Measurements from ENCODE around the gene NBL1.

The NBL1 gene

DNA sequence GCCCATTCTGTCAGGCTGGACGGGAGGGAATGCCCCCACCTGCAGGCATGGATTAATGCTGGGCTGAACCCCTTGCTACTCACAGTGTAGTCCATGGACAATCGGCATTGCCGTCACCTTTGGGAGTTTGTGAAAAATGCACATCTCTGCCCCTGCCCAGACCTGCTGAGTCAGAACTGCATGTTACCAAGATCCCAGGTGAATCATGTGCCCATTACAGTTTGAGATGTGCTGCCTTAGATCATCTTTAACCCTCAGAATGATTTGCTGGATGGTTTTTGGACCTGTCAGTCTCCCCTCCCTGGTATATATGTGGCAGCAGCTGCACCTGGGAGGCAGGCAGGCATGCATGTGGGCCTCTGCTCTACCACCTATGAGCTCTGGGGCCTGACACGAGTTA, 35.6 kb downstream of the NBL1 start:
- Histone ChIP-seq H2BK5ac (ENCODE audit: low read length) (no peak overlapping the region), H3K9ac (ENCODE audit: low read depth, low read length, poor library complexity) (peak overlapping the region; percentile 30), H3K27me3 (ENCODE audit: control insufficient read depth in 3 of 3, insufficient read depth in 3 of 3, low read depth in 1 of 3, low read length in 3 of 3) (peaks cover 0 to 6% (median 0%) of the 10 kb centered on the region in 3 experiments), H3K18ac (ENCODE audit: low read length) (no peak overlapping the region), H3K4me2 (ENCODE audit: insufficient read depth, low read length, poor library complexity, severe bottlenecking) (no peak overlapping the region), H3K36me3 (replicated peaks in 1 of 2; ENCODE audit: control insufficient read depth in 2 of 2, insufficient read depth in 2 of 2, low read length in 2 of 2) (no peaks in the 10 kb centered on the region), H3K14ac (ENCODE audit: low read length) (no peak overlapping the region), H2BK15ac (ENCODE audit: low read length) (no peak overlapping the region), H3K4me3 (ENCODE audit: low read length in 2 of 2) (no peak overlapping the region), H4K91ac (ENCODE audit: low read depth, low read length, poor library complexity) (no peak overlapping the region), H3K27ac (replicated peaks; ENCODE audit: low read length) (no peak overlapping the region), H2AK5ac (ENCODE audit: low read depth, low read length) (no peak overlapping the region), H3K9me3 (replicated peaks in 1 of 2; ENCODE audit: control insufficient read depth in 2 of 2, insufficient read depth in 1 of 2, low read depth in 1 of 2, low read length in 2 of 2) (no peaks in the 10 kb centered on the region), H4K8ac (ENCODE audit: low read depth, low read length) (no peak overlapping the region), H2BK120ac (ENCODE audit: low read depth, low read length) (no peak overlapping the region), H2AFZ (ENCODE audit: low read length) (no peak overlapping the region), H3K23ac (ENCODE audit: low read depth, low read length, poor library complexity) (no peak overlapping the region), H3K4me1 (ENCODE audit: control insufficient read depth in 2 of 2, insufficient read depth in 1 of 2, low read depth in 1 of 2, low read length in 2 of 2) (no peaks in the 10 kb centered on the region), H2BK12ac (ENCODE audit: low read length) (no peak overlapping the region), H3K79me1 (ENCODE audit: low read depth, low read length) (no peaks in the 10 kb centered on the region), H3K4ac (ENCODE audit: low read length) (no peak overlapping the region)
- DNase-seq (ENCODE audit: low spot score): no peak
- no CpG with 5 or more reads among the region's 4 CpGs for WGBS, 2 donors (ENCODE audit: extremely low coverage in 2 of 2, insufficient read length in 2 of 2, insufficient replicate concordance in 1 of 2)

DNA sequence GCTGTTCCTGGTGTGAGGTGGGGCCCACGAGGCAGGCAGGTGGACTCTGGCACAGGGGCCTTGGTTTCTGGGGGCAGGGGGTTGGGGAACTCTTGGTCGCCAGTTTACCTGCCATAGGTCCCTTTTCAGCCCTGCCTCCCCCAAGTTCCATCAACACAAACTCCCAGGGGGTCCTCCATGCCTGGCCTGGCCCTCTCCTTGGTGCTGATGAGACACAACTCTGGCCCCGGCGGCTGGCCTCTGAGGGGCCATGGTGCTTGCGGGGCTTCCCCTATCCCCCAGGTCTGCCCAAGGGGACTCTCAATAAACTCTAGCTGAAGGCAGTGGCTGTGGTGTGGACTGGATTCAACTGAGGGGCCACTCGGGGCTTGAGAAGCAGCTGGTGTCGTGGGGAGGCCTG, 36.5 kb downstream of the NBL1 start:
- Histone ChIP-seq H3K27me3 (ENCODE audit: control insufficient read depth in 3 of 3, insufficient read depth in 3 of 3, low read depth in 1 of 3, low read length in 3 of 3) (peaks cover 0 to 6% (median 0%) of the 10 kb centered on the region in 3 experiments), H2BK12ac (ENCODE audit: low read length) (no peak overlapping the region), H2BK15ac (ENCODE audit: low read length) (no peak overlapping the region), H3K14ac (ENCODE audit: low read length) (no peak overlapping the region), H3K9ac (ENCODE audit: low read depth, low read length, poor library complexity) (no peak overlapping the region), H2BK120ac (ENCODE audit: low read depth, low read length) (no peak overlapping the region), H3K9me3 (replicated peaks in 1 of 2; ENCODE audit: control insufficient read depth in 2 of 2, insufficient read depth in 1 of 2, low read depth in 1 of 2, low read length in 2 of 2) (no peaks in the 10 kb centered on the region), H3K23ac (ENCODE audit: low read depth, low read length, poor library complexity) (no peak overlapping the region), H3K27ac (replicated peaks; ENCODE audit: low read length) (no peak overlapping the region), H2BK5ac (ENCODE audit: low read length) (no peak overlapping the region), H2AK5ac (ENCODE audit: low read depth, low read length) (no peak overlapping the region), H3K4me3 (ENCODE audit: low read length in 2 of 2) (no peak overlapping the region), H4K91ac (ENCODE audit: low read depth, low read length, poor library complexity) (no peak overlapping the region), H3K4me2 (ENCODE audit: insufficient read depth, low read length, poor library complexity, severe bottlenecking) (no peak overlapping the region), H3K79me1 (ENCODE audit: low read depth, low read length) (no peaks in the 10 kb centered on the region), H3K18ac (ENCODE audit: low read length) (no peak overlapping the region), H3K4ac (ENCODE audit: low read length) (no peak overlapping the region), H4K8ac (ENCODE audit: low read depth, low read length) (no peak overlapping the region), H2AFZ (ENCODE audit: low read length) (no peak overlapping the region), H3K4me1 (ENCODE audit: control insufficient read depth in 2 of 2, insufficient read depth in 1 of 2, low read depth in 1 of 2, low read length in 2 of 2) (no peaks in the 10 kb centered on the region), H3K36me3 (replicated peaks in 1 of 2; ENCODE audit: control insufficient read depth in 2 of 2, insufficient read depth in 2 of 2, low read length in 2 of 2) (no peaks in the 10 kb centered on the region)
- no CpG with 5 or more reads among the region's 7 CpGs for WGBS, 2 donors (ENCODE audit: extremely low coverage in 2 of 2, insufficient read length in 2 of 2, insufficient replicate concordance in 1 of 2)
- no peak for DNase-seq (ENCODE audit: low spot score)

GRCh38 chr1:19682257-19682656, 38.1 kb downstream of the NBL1 start:
- H3K27ac ChIP-seq (replicated peaks; ENCODE audit: low read length): no peak overlapping the region
- no peak overlapping the region for H4K8ac ChIP-seq (ENCODE audit: low read depth, low read length)
- H3K36me3 ChIP-seq (replicated peaks in 1 of 2; ENCODE audit: control insufficient read depth in 2 of 2, insufficient read depth in 2 of 2, low read length in 2 of 2): no peaks in the 10 kb centered on the region
- no peak overlapping the region for H3K4ac ChIP-seq (ENCODE audit: low read length)
- no peak overlapping the region for H3K18ac ChIP-seq (ENCODE audit: low read length)
- DNase-seq (ENCODE audit: low spot score): no peak
- peak overlapping the region; percentile 7 for H3K9ac ChIP-seq (ENCODE audit: low read depth, low read length, poor library complexity)
- H2BK5ac ChIP-seq (ENCODE audit: low read length): no peak overlapping the region
- H2AK5ac ChIP-seq (ENCODE audit: low read depth, low read length): no peak overlapping the region
- H3K4me3 ChIP-seq (ENCODE audit: low read length in 2 of 2): no peak overlapping the region
- peaks cover 0 to 6% (median 0%) of the 10 kb centered on the region in 3 experiments for H3K27me3 ChIP-seq (ENCODE audit: control insufficient read depth in 3 of 3, insufficient read depth in 3 of 3, low read depth in 1 of 3, low read length in 3 of 3)
- H3K23ac ChIP-seq (ENCODE audit: low read depth, low read length, poor library complexity): no peak overlapping the region
- H2BK12ac ChIP-seq (ENCODE audit: low read length): no peak overlapping the region
- H3K9me3 ChIP-seq (replicated peaks in 1 of 2; ENCODE audit: control insufficient read depth in 2 of 2, insufficient read depth in 1 of 2, low read depth in 1 of 2, low read length in 2 of 2): no peaks in the 10 kb centered on the region
- no CpG with 5 or more reads among the region's 3 CpGs for WGBS, 2 donors (ENCODE audit: extremely low coverage in 2 of 2, insufficient read length in 2 of 2, insufficient replicate concordance in 1 of 2)
- H3K4me2 ChIP-seq (ENCODE audit: insufficient read depth, low read length, poor library complexity, severe bottlenecking): no peak overlapping the region
- no peak overlapping the region for H4K91ac ChIP-seq (ENCODE audit: low read depth, low read length, poor library complexity)
- H2BK120ac ChIP-seq (ENCODE audit: low read depth, low read length): no peak overlapping the region
- no peaks in the 10 kb centered on the region for H3K4me1 ChIP-seq (ENCODE audit: control insufficient read depth in 2 of 2, insufficient read depth in 1 of 2, low read depth in 1 of 2, low read length in 2 of 2)
- H3K14ac ChIP-seq (ENCODE audit: low read length): no peak overlapping the region
- H2BK15ac ChIP-seq (ENCODE audit: low read length): no peak overlapping the region
- no peak overlapping the region for H2AFZ ChIP-seq (ENCODE audit: low read length)
- no peaks in the 10 kb centered on the region for H3K79me1 ChIP-seq (ENCODE audit: low read depth, low read length)

GRCh38 chr1:19682901-19683300, 38.8 kb downstream of the NBL1 start:
- Histone ChIP-seq H2BK5ac (ENCODE audit: low read length) (peak overlapping the region; percentile 32), H3K4me1 (ENCODE audit: control insufficient read depth in 2 of 2, insufficient read depth in 1 of 2, low read depth in 1 of 2, low read length in 2 of 2) (no peaks in the 10 kb centered on the region), H3K9me3 (replicated peaks in 1 of 2; ENCODE audit: control insufficient read depth in 2 of 2, insufficient read depth in 1 of 2, low read depth in 1 of 2, low read length in 2 of 2) (peaks cover 0 to 4% of the 10 kb centered on the region in 2 donors), H3K36me3 (replicated peaks in 1 of 2; ENCODE audit: control insufficient read depth in 2 of 2, insufficient read depth in 2 of 2, low read length in 2 of 2) (no peaks in the 10 kb centered on the region), H2BK120ac (ENCODE audit: low read depth, low read length) (no peak overlapping the region), H3K18ac (ENCODE audit: low read length) (no peak overlapping the region), H4K91ac (ENCODE audit: low read depth, low read length, poor library complexity) (no peak overlapping the region), H2BK15ac (ENCODE audit: low read length) (no peak overlapping the region), H3K9ac (ENCODE audit: low read depth, low read length, poor library complexity) (no peak overlapping the region), H3K14ac (ENCODE audit: low read length) (peak overlapping the region; percentile 32), H3K4me2 (ENCODE audit: insufficient read depth, low read length, poor library complexity, severe bottlenecking) (no peak overlapping the region), H3K27ac (replicated peaks; ENCODE audit: low read length) (no peak overlapping the region), H3K4ac (ENCODE audit: low read length) (no peak overlapping the region), H2AFZ (ENCODE audit: low read length) (no peak overlapping the region), H2BK12ac (ENCODE audit: low read length) (peak overlapping the region; percentile 5), H2AK5ac (ENCODE audit: low read depth, low read length) (peak overlapping the region; percentile 18), H3K79me1 (ENCODE audit: low read depth, low read length) (no peaks in the 10 kb centered on the region), H3K4me3 (ENCODE audit: low read length in 2 of 2) (no peak overlapping the region), H4K8ac (ENCODE audit: low read depth, low read length) (no peak overlapping the region), H3K23ac (ENCODE audit: low read depth, low read length, poor library complexity) (peak overlapping the region; percentile 81), H3K27me3 (ENCODE audit: control insufficient read depth in 3 of 3, insufficient read depth in 3 of 3, low read depth in 1 of 3, low read length in 3 of 3) (peaks cover 0 to 6% (median 0%) of the 10 kb centered on the region in 3 experiments)
- WGBS, 2 donors (ENCODE audit: extremely low coverage in 2 of 2, insufficient read length in 2 of 2, insufficient replicate concordance in 1 of 2): no CpG with 5 or more reads among the region's 7 CpGs
- no peak for DNase-seq (ENCODE audit: low spot score)

Measured in neuronal stem cell (in vitro differentiated cells).